ENCODE data around the gene YES1.
A peak's percentile ranks its signal among the peaks of the same experiment; 100 is the strongest.

YES1 gene
- 17.3 to 26.3 reads per million in 2 donors for total RNA-seq

DNA sequence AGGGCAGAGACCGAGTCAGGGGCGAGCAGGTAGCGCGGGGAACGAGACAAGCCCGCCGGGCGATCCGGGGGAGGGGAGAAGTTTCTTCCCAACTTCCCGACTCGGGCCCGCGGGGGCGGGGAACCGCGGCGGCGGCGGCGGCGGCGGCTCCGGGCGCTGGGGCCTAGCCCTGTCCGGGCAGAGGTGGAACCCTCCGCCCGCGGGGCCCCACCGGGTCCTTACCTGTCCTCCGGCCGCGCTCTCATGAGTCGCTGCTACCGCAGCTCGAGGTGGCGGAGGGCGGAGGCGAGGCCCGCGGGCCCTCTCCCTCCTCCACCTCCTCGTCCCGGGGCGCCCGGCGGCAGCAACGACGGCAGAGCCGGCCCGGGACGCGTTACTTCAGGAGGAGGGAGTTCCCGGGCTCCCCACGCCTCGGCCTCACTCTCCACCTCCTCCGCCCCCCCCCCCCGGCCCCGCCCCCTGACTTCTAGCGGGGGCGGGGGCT is at the start of gene YES1:
Gene YES1, minus strand, starts transcription at position 351 of the 484 bp plus-strand sequence. CDS start 55,415 bp downstream, outside the sequence.
- DNase-seq = peak; percentile 60

DNA sequence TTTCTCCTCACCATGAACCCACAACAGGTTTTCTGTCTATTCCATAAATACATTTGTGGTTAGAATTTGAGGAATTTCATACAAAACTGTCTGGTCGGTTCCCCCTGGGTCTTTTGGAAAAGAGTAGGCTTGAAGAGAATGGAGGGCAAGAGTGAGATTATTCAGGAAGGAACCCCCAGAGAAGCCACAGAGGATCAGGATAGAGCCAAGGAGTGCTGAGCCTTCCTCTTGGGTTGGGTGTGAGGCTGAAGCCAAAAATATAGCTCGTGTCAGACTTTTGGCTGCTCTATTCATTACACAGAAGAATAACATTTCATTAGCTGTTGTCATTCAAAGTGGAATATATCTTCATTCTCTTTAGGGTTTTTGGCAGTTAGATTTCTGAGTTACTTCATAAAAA is 45.9 kb upstream of the YES1 start:
- no peak for DNase-seq

DNA sequence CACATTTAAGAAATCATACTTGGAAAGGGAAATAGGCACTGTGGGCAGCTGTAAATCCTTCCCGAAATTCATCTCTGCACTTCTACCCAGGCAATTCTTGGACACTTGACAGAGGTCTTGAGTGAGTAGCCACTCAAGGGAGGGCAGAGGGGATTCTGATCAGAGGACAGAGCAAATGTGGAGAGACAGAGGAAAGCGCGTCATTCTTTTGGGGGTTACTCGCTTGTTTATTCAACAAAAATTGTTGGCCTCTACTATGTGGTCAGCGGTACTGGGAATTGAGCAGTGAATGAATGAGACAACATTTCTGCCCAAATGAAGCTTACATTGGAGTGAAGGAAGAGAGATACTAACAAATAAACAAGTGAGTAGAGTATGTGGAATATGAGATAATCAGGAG is 41.4 kb upstream of the YES1 start:
- DNase-seq = no peak

DNA sequence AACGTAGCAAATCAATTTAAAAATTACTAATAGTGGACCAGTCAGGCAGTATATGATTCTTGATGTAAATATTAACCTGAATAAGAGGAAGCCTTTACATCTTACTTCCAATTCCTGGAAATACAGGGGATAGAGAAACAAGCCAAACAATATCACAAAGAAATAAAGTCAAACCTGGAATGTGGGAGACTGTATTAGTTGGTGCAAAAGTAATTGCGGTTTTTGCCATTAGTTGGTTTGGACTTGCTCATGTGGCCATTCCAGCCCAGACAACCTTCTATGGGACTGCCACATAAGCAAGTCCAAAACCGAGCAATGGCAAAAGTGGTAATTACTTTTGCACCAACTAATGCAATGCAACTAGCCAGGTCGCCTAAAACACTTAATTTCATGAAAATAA is 38.9 kb upstream of the YES1 start:
- DNase-seq = no peak

DNA sequence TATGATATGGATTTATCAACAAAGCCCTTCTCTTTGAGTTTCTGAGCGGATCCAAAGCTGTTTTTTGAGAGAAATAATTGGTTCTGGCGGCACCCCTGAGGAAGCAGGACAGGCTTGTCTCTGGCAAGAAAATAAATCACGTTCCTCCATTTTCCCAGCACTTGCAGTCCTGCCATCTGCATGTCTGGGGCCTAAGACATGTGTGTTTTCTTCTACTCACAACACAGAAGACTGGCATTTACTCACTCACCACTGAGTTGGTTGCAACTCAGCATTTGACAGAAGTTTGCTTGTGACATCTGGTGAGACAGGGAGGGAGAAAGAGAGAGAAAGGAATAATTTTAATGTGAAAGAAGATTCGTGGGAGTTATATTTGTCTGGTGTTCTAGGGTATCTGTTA is 37.0 kb upstream of the YES1 start:
- no peak for DNase-seq

DNA sequence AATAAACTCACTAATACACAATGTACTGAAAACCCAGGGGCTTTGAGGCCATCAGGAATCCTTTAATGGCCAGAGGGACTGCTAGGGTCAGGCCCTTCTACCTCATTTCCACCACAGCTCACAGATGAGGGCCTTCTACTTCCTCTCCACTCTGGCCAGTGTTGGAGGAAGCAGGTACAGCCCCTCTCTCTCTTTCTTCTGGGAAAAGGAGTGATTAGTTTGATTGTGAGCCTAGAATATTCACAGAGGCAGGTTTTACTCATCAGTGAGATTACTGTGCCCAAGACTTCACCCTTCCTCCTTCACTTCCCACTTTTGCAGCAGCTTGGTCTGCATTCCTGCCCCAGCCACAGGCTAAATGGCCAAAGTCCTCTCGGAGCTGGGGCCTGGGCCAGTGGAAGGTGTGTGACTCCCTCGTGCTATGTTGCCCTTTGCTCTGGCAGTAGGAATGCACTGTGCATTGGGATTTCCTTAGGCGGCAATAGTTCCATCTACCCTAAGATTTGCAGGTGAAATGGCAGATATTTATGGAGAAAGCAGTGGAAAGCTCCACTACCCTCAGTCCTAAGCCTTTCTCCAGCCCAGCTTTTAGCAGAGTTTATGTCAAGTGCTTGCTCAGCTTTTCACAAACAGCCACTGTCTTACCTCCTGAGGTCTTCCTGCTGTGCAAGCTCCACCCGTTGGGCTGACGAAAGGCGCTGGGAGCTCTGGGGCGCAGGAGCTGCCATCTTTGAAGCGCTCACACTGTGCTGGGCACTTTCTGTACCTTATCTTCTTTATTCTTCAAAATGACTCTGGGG is 36.2 kb upstream of the YES1 start:
- no peak for DNase-seq

DNA sequence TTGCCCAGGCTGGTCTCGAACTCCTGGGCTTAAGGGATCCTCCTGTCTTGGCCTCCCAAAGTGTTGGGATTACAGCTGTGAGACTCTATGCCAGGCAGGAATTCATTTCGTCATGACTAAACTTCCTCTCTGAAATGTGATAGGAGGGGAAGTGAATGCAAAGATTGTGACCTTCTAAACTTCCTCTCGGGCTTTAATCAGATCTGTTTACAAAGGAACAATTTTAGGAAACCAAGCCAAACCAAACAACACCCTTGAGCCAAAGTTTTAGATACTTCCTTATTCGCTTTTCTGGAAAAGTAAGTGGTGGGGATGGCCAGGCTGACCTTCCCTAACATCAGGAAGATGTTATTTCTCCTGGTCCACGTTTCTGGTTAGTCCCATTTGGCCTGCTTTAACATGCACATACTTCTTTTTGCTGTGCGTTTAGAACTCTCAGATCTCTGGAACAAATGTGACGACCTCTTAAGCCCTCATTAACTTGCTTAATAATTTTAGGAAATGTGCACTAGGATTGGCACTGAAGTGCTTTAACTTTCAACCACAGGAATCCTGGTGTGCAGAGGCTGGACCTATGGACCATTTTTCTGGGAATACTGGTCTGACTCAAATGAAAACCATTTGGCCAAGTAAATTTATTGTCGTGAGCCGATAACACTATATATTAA is 33.2 kb upstream of the YES1 start:
- DNase-seq = no peak

DNA sequence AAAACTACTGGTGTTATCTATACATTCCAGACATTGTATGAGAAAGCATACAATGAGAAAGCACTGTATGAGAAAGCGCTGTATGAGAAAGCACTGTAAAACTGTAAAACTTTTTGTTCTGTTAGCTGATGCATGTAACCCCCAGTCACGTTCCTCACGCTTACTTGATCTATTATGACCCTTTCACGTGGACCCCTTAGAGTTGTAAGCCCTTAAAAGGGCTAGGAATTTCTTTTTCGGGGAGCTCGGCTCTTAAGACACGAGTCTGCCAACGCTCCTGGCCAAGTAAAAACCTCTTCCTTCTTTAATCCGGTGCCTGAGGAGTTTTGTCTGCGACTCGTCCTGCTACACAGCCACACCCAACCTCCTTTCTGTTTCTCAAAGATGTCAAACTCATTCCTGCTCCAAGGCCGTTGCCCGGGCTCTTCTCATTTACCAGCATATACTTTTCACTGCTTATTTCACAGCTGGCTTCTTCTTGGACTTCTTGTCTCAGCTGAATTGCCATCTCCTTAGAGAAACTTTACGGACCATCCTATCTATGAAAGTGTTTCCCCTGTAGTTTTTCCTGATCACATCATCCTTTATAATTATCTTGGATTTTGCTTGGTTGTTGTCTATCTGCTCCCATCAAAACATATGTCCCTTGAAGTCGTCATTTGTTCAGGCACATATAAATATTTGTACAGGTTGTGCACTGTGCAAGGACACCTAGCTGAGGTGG is 29.8 kb upstream of the YES1 start:
- DNase-seq = no peak

DNA sequence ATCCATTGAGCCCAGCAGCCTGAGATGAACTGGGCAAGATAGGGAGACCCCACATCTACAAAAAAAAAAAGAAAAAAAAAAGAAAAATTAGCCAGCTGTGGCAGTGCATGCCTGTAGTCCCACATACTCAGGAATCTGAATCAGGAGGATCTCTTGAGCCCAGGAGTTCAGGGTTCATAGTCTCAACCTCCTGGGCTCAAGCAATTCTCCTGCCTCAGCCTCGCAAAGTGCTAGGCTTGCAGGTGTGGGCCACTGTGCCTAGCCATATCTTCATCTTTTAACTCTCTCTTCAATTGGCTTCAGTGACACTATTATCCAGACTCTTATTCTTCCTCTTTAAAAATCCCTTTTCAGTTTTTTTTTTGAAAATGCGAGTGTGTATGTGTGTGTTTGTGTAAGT is 28.5 kb upstream of the YES1 start:
- DNase-seq = no peak

DNA sequence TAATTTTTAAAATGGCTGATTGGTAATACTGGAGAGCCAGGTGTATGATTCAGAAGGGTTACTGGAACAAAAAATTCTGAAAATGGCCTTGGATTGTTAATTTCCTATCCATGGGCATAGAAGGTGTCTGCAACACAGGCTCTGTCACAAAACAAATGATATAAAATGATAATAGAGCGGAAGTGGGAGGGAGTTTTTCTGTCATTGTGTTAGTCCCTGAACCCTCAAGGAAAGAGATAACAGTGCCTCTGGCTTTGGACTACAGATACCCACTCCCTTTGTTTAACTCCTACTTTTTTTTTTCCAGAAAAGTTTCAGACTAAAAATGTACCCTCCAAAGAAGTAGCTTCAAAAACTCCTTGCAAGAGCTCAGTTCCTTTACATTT is 28.0 kb upstream of the YES1 start:
- no peak for DNase-seq

DNA sequence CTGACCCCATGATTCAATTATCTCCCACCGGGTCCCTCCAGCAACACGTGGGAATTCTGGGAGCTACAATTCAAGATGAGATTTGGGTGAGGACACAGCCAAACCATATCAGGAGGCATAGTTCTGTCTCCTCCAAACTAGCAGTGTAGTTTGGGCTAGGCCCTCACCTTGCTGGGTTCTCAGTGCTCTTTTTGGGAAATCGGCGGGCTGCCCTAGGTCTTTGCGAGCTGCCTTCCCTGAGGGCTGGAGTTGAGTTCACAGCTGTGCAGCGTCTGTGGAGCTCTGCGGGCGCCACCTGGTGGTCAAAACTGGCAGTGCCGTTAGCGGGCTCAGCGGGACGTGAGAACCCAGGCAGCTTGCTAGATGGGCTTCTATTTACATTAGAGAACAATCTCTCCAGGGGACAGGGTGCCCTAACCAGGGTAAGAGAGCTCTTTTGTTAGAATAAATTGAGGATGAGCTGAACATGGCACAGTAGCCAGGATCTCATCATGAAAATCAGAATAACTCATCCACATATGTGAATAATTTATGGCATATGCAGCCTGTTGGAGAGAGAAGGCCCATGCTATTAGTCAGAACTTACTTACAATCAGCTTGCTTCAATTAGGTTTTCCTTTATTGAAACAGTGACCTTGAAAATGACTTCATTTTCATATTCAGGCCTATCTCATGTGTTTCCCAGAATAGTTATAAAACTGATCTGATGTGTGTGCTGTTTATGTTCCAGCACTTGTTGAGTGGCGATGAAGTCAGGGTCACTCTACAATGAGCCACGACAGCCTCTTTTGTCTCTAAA is 27.4 kb upstream of the YES1 start:
- DNase-seq = peak; percentile 92

DNA sequence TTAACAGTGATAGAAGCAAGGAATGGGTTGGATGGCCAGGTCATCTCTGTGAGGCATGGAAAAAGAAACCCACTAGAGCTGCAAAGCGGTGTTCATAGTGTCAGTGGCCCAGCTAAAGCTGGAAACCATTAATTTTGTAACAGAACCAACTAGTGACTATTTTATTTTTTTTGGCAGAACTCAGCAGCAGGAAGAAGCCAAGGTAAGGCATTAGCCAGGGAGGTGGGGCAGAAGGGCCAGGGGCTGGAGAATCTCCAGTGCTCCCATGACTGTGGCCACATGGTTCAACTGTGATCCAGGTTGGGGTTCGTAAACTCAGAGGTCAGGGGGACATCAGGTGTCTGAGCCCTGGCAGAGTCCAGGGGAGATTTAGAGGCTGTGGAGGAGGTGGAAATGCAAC is 25.9 kb upstream of the YES1 start:
- DNase-seq = no peak

DNA sequence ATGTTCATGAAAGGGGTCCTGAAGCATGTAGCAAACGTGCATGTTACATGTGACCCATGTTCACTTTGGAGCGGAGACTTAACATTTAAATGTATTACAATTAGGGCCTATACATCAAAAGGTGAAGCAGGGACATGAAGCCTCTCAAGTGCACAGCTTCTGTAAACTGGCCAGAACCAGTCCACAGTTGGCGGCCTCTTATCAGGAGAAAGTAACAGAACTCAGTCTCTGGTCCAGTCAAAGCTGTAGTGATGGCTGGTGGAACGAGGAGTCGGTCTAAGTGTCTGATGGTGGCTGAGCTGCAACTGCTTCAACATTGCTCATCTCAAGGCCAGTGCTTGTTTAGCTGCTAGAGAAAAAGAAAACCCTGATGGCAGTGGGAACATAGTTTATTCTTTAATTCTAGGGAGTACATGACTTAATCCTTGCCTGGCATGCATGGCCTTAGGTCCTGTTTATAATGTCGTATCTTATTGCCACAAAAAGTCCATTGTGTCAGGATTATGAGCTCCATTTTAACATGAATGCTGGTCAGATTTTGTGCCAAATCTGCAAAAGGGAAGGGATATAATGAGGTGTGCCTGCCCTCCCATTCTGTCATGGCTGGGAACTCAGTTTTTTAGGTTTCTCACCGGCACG is 22.2 kb upstream of the YES1 start:
- no peak for DNase-seq

DNA sequence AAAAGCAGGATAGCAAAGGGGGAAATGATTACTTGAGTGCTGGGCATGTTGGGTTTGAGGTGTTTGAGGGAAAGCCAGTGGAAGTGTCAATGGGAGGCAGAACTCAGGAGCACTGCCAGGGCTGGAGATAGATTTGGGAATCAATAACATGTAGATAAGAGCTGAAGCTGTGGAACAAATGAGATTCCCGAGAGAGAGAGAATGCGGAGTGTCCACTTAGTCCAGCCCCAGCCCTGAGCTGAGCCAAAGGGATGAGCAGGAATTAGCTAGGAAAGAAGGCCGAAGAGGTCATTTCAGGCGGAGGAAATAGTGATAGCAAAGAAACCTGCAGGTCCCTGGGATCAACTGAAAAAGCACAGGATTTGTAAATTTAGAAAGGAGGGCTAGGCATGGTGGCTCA is 21.2 kb upstream of the YES1 start:
- no peak for DNase-seq

DNA sequence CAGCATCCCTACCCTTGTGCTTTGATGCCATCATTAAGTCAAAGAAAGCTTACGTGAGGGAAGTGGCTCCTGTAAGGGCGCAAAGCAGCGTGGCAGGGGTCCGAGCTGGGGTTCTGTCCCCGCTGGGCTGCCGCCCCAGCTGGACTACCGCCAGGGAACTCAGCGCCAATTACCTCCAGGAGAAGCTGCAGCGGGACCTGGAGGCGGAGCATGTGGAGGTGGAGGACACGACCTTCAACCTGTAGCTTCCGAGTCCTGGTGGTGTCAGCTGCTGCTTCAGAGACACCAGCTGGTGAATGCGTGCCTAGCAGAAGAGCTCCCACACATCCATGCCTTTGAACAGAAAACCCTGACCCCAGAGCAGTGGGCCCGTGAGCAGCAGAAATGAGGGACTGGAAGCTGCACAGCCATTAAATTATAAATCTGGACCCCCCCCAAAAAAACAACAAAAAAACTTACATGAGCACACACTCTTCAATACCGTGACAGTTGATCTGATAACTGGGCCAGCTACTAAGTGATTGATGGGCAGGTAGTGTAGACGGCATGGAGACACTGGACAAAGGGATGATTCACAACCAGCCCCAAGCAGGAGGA is 20.1 kb upstream of the YES1 start:
- DNase-seq = no peak

DNA sequence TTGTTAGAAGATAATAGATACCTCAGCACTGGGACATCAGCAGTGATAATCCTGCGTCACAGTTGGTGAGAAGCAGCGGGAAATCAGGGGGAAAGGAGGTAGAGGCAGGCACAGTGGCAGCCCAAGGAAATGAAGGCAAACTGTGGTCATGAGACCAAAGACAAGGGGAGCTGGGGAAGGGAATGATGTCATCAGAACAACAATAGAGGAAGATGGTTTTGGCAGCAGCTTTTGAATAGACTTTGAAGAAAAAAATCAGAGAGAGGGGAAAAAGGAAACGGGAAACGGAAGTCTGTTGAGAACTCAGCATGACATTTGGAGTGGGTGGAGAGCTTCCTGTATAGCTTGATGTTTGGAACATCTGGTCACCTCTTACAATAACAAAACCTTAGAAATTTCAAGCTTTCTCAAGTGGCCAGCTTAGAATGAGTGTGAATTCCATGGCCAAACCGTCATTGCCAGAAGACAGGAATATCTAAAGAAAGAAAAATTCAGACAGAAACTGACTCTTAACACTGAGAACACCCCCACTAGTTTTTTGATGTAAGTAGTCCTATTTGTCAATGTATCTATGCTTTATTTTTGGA is 18.4 kb upstream of the YES1 start:
- peak; percentile 20 for DNase-seq

DNA sequence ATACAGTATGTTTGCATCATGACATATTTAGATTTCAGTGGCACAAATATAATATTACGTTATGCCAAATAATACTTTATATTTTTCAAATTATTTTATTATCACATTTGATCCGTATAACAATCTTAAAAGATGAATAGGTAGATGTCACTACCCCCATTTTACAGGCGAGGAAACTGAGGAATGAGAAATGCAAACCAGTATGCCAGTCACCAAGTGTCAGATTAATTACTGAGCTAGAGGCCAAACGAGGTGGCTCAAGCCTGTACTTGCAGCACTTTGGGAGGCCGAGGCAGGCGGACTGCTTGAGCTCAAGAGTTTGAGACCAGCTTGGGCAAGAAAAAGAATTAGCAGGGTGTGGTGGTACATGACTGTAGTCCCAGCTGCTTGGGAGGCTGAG is 17.4 kb upstream of the YES1 start:
- no peak for DNase-seq

DNA sequence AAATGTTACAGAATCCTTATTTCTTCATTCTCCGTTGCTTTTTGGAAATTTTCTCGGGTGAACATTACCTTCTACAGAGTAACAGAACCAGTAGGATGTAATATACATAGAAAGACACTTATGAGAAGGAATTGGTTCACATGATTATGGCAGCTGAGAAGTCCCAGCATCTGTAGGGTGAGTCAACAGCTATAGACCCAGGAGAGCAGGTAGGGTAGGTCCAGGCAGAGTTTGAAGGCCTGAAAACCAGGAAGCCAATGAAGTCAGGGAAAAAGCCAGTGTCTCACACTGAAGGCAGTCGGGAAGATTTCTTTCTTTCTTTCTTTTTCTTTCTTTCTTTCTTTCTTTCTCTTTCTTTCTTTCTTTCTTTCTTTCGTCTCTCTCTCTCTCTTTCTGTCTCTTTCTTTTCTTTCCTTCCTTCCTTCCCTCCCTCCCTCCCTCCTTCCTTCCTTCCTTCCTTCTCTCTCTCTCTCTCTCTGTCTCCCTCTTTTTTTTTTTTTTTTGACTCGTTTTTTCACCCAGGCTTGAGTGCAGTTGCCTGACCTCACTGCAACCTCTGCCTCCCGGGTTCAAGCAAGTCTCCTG is 15.1 kb upstream of the YES1 start:
- no peak for DNase-seq

DNA sequence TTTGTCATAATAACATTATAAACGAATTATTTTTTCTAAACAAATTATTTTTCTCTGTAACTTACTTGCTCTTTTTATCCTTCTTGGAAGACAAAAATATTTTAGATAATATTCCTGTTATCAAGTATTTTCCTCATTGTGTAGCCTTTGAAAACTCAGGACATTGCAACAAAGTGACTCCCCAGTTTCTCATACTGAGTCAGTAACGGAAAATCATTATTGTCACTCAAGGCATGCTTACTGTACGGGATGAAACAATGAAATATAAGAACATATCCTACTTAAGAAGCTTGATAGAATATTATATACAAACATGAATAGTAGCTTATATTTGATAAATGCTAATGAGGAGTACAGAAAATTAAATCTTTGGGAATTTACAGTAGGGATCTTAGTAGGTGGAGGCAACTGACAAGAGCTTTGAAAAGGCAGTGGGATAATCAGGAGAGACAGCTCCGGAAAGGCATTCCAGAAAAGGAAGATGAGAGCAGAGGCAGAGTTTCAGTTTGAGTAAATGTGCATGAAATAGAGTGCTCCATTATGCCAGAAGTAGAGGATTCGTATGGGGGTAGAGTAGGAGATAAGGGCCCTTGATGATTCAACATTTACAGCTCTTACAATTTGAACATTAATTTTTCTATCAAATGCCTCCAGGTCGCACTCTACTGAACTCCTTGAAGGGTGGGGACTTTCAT is 14.0 kb upstream of the YES1 start:
- DNase-seq = no peak

DNA sequence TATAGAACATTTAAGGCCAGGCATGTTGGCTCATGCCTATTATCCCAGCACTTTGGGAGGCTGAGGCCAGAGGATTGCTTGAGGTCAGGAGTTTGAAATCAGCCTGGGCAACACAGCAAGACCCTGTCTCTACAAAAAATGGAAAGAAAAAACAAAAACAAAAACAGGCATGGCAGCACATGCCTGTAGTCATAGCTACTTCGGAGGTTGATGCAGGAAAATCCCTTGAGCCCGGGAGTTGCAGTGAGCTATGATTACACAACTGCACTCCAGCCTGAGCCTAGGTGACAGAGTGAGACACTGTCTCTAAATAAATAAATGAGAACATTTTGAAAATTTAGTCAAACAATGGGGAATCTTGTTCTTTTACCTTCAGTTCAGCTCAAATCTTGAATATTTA is 12.1 kb upstream of the YES1 start:
- DNase-seq = no peak

Measured in T-helper 9 cell (primary cell).